NCI-H748 (cell line): ENCODE data around the gene CST9.
"Not testable (repeated sequence)": the region's sequence is repeated elsewhere in the genome, so short reads cannot be mapped to it uniquely, and the experiment has no call there.

Experiments used
- DNase-seq: peaks from one replicate; lab custom pipeline; 2025; ENCODE audit not compliant: unreplicated experiment; lab: John Stamatoyannopoulos, UW

CST9 gene

DNA sequence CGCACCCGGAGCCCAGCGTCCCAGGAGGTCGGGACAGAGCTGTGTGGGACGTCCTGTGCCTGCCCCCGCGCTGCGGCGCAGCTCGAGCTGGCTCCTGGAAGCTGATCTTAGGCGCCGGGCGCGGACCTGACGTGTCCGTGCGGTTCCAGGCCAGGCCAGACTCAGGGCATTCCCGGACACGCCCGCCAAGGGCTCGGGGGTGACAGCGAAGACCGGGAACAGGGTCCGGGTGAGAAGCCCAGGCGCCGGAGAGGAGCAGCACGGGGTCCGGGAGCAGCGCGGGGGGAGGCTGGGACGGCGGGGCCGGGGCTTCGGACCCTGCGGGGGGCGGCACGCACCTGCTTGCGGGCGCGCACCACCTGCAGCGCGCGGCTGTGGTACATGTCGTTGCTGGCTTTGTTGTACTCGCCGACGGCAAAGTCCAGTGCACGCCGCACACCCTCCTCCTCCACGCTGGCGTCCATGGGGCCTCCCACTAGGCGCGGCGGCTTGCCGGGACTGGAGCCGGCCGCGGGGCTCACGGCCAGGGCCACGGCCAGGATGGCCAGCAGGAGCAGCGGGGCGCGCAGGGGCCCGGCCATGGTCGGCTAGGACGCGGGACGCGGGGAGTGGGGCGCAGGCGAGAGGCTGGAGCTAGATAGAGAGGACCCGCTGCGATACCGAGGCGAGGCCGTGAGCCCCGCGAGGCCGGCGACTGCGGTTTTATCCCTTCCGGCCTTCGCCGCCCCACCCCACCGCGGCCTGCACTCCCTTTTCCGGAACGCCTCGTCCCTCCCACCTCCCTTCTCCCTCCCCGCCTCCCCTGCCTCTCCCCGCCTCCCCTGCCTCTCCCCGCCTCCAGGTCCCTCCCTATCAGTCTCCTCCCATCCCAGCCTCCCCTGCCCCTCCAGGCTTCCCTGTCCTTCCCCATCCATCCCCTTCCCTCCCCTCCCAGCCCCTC lies 31.8 kb upstream of the CST9 start, which contains the start of gene CST3:
Gene CST3, minus strand, starts transcription at position 674 of the 940 bp plus-strand sequence. Its CDS starts 93 bp downstream, at position 581.
- peak; percentile 93 for DNase-seq

GRCh38 chr20:23636908-23637281 lies 31.2 kb upstream of the CST9 start:
- DNase-seq = no peak

DNA sequence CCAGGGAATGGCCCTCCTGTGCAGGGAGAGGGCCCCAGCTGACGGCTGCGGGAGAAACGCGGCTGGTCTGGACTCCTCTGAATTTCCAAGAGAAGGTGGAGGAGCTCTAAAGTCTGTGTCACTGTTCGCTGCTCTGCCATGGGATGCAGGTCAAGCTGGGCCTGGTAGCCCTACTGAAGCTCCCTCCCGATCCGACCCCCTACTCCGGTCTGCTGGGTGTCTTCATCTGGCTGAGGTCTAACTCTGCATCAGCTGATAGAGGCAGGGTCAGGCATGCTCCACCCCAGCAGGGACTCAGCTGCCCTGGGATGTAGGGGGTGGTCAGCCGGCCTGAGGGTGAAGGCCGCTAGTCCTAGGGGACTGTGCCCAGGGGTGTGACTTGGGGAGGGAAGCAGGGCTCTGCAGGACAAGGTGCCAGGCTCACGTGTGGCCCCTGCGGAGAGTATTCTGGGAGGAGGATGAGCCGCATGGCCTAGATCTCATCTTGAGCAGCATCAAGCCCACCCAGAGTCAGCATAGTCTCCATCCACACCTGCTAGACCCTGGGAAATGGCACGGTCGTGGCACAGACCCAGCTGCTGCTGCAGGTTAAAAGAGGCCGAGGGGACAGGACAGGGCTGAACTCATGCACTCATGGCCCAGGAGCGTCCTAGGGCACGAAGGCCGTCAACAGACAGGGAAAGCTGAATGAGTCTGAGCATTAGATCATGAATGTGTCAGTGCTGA lies 30.6 kb upstream of the CST9 start:
- no peak for DNase-seq

DNA sequence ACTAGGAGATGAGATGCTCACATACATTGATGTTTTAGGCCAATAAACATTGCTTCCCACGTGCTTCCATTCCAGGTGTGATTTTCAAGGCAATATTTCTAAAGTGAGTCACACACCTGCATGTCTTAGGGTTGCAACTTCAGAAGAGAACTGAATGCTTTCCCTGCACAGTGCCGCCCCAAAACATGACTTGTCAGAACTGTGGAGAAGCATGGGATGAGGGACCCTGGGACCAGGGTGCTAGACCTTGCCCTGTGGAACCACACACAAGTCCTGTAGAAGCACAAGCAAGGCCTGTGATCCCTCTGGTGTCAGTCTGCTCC lies 30.0 kb upstream of the CST9 start:
- DNase-seq = not testable (repeated sequence)

- DNase-seq = no peak
Measured at GRCh38 chr20:23634985-23635767, 29.5 kb upstream of the CST9 start.

GRCh38 chr20:23634044-23634801 lies 28.5 kb upstream of the CST9 start:
- no peak for DNase-seq

DNA sequence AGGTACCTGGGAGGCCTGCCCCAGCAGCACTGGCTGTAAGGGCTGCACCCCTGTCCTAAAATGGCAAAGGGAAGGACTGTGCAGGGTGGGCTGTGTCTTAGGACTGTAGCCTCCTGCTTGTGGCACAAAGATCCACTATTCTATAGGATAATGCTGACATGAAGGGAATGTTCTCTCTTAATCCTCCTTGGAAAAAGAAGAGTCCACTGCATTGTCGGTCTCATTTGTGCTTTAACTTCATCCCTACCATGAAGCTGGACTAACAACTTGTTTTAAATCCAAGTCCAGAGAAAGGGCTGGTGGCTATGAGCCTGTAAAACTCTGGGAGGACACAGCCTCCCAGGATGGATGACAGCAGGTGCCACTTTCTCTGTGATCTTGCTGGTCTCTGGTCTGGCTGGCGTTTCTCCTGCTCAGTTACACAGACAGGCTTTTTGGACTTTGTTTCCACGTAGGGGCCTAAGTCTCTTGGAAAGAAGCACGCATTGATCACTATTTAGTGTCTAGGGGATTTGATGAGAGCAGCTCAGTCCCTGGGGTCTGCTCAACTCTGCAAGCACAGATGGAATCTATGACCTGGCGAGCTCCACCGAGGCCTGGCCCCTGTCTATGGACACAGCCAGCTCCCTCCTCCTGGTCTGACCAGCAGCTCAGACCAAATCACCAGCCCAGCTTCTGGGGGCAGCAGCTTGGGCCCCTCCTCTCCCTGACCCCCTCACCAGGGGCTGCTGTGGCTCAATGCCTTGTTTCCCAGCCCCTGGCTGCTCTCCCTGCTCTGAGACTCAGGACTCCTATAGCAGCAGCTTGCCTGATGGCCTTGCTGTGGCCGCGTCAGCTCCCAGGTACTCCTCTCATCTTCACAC lies 27.2 kb upstream of the CST9 start:
- no peak for DNase-seq

- DNase-seq = no peak
Measured at GRCh38 chr20:23631981-23632710, 26.4 kb upstream of the CST9 start.

- no peak for DNase-seq
Measured at GRCh38 chr20:23631226-23631822, 25.6 kb upstream of the CST9 start.

DNA sequence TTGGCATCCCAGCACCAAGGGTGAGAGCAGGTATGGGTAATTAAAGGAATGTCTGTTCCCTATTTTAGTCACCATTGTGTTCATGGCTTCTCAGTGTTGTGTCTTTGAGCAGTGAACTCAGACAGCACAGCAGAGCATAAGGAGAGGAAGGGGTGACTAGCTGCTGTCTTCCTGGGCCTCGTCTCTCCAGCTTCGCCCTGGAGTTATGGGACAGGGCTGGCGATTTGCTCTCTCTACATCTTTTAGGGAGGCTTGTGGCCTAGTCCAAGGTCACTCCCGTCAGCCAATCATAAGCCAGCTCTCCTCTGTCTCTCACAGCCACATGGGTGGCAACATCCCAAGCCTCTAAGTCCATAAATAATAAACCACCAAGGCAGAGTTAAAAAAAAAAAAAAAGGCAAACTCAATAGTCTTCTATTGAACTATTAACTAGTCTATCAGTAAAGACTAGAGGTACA lies 24.7 kb upstream of the CST9 start:
- no peak for DNase-seq

DNA sequence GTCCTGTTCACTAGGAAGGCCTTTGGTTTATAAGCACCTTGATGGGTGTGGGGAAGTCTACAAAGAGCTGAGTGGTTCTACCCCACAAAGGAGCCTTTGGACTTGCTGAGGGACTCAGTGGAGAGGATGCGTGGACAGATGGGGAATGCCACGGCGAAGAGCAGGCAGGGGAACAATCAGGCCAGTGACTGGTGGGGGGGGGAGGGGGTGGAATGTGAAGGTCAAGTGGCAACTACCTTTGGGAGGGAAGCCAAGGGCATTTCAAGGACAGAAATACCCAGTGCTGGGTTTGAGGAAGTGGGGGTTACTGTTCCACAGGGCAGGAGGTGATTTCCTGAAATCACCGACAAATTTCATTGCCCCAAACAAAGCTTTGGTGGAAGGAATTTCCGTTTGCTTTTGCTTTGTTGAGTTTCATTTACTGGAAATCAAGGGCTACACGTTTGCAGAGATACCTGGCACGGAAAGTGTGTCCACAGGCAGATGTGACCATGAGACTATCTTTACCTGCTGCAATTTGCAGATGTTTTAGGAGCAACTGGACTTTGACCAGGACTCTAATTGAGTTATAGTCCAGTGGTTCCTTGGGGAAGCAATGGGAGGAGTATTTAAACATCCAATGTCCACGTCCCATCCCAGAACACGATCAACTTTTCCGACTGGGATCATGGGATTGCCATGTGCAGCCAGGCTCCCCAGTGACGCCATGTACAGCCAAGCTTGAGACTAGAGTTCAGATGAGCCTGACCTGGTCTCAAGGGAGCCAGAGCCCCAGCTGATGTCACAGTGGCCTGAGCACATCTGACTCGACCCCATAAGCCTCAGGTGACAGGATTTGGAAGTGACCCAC lies 24.1 kb upstream of the CST9 start:
- no peak for DNase-seq

GRCh38 chr20:23629017-23629541 lies 23.4 kb upstream of the CST9 start:
- DNase-seq = peak; percentile 28

DNA sequence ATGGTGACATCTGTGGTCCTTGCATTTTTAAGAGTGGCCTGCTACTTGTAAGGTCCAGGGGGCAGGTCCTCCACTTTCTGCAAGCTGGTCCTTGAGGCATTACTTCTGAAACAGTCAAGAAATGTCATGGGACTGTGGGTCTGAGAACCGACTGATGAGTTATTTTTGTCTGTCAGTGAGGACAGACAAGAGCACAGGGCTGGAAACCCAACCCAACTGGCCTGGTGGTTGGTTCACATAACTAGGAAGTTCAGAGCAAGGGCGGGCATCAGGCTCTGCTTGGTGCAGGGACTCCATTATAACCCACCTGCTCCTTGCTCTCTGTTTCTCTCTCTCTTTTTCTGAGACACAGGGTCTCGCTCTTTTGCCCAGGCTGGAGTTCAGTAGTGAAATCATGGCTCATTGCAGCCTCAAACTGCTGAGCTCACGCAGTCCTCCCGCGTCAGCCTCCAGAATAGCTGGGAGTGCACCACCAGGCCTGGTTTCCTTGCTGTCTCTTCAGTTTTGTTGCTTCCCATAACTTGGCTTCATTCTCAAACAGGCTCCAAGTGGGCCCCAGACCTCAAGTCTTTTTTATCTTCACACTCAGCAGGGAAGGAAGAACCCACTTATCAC lies 22.8 kb upstream of the CST9 start:
- no peak for DNase-seq

DNA sequence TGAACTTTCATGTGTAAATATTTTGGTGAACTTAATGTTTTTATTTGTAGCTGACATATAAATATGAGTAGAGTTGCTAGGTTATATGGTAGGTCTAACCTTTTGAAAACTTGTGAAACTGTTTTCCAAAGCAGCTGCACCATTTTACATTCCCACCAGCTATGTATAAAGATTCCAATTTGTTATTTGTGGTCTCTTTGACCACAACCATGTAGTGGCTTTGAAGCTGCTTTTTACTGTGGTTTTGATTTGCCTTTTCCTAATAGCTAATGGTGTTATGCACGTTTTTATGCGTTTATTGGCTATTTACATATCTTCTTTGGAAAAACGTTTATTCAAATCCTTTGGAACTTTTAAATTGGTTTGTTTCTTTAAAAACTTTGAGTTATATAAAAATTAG lies 21.8 kb upstream of the CST9 start:
- no peak for DNase-seq

- DNase-seq = no peak
Measured at GRCh38 chr20:23626040-23626620, 20.4 kb upstream of the CST9 start.

GRCh38 chr20:23625236-23625964 lies 19.7 kb upstream of the CST9 start:
- DNase-seq = no peak
